ENCODE measurements around the gene PRDM5.

PRDM5 gene

GRCh38 chr4:120864969-120865368 lies 57.6 kb downstream of the PRDM5 start:
- TF ChIP-seq CTCF (IDR thresholded peaks at IDR 0.05; ENCODE audit: insufficient read depth, low read depth, low read length, missing control alignments) = no peak
- H3K4me3 ChIP-seq (ENCODE audit: low read length) = no peak overlapping the region
- no peak for DNase-seq (ENCODE audit: low read depth)

- TF ChIP-seq CTCF (IDR thresholded peaks at IDR 0.05; ENCODE audit: insufficient read depth, low read depth, low read length, missing control alignments) = no peak
- no peak overlapping the region for H3K4me3 ChIP-seq (ENCODE audit: low read length)
- no peak for DNase-seq (ENCODE audit: low read depth)
Observed at GRCh38 chr4:120862432-120862831, 60.1 kb downstream of the PRDM5 start.

- no peak for TF ChIP-seq CTCF (IDR thresholded peaks at IDR 0.05; ENCODE audit: insufficient read depth, low read depth, low read length, missing control alignments)
- no peak for DNase-seq (ENCODE audit: low read depth)
- H3K4me3 ChIP-seq (ENCODE audit: low read length) = no peak overlapping the region
Observed at GRCh38 chr4:120861852-120862251, 60.7 kb downstream of the PRDM5 start.

DNA sequence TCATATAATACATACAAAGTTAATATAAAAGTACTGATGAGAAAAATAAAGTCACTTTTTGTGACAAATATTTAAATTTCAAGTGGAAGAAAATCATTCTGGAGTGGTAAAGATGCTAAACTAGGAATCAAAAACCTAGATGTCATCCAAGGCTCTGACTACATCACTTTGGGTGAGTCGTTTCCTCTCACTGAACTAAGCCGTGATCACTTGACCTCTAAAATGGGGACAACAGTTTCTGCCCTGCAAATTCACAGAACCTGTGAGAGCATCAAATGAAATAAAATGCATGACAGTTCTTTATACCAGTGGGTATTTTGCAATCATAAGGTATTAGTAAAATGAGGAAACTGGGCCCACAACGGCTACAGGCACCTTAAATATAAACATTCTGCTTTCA lies 63.8 kb downstream of the PRDM5 start:
- H3K4me3 ChIP-seq (ENCODE audit: low read length) = no peak overlapping the region
- DNase-seq (ENCODE audit: low read depth) = peak; percentile 19
- TF ChIP-seq CTCF (IDR thresholded peaks at IDR 0.05; ENCODE audit: insufficient read depth, low read depth, low read length, missing control alignments) = no peak

DNA sequence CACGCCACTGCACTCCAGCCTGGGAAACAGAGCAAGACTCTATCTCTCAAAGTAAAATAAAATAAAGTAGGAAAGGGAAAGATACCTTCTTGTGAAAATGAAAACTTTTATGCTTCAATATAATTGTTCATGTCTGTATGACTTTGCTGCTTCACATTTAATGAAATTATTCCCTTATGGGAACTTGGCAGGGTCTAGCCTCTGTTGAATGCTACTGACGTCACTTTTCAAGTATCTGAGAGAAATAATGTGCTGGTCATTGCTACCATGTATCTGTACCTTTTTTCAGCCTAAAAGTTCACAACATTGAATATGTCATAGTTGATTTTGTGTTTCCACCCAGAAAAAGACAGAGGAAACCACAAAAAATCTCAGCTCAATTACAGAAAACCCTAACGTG lies 65.2 kb downstream of the PRDM5 start:
- DNase-seq (ENCODE audit: low read depth) = no peak
- H3K4me3 ChIP-seq (ENCODE audit: low read length) = no peak overlapping the region
- no peak for TF ChIP-seq CTCF (IDR thresholded peaks at IDR 0.05; ENCODE audit: insufficient read depth, low read depth, low read length, missing control alignments)

DNA sequence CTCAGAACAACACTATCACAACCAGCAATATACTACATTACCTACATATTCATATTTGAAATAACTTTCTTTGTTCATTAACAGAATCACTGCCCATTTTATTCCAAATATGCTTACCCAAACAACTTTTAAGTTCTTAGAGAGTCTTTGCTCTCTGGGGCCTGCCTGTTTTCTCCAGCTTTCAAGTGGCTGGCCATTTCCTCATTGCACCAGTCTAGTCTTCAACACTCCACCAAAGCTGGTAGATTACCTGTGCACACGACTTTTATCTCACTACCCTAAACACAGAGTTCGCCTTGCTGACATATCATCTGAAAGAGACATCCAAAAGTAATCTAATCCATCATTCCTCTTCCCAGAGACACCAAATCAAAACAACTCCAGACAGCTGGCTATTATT lies 66.2 kb downstream of the PRDM5 start:
- no peak overlapping the region for H3K4me3 ChIP-seq (ENCODE audit: low read length)
- no peak for DNase-seq (ENCODE audit: low read depth)

More for the DNA sequence above, 66.2 kb downstream of the PRDM5 start:
- TF ChIP-seq CTCF (IDR thresholded peaks at IDR 0.05; ENCODE audit: insufficient read depth, low read depth, low read length, missing control alignments) = no peak
